AG04449 (cell line): ENCODE measurements around the gene FEM1B.

Experiments
- CTCF ChIA-PET: fragments of 350-600 bp; formaldehyde crosslinking; extraction: SDS; loops from one replicate; lab custom pipeline; 2021; ENCODE audit warnings: antibody characterized with exemption; lab: Yijun Ruan, JAX
- POLR2A ChIA-PET: fragments of 400-600, 350-600 bp; formaldehyde crosslinking; extraction: SDS; loops from one replicate; lab custom pipeline; 2020; ENCODE audit warnings: antibody characterized with exemption, inconsistent platforms; lab: Yijun Ruan, JAX
- DNase-seq: peaks from one replicate; pipeline ENCODE4 v3.0.0-alpha.2; 2010; ENCODE audit warnings: low read depth, low spot score
- H3K4me3 ChIP-seq: 2 replicates; pipeline ENCODE4 v1.5.1; 2011; ENCODE audit warnings: low read depth, mild to moderate bottlenecking, control low read depth, low read length
- TF ChIP-seq, protein P1 (sequence below): IDR thresholded peaks from one replicate; pipeline ENCODE4 v1.5.1; 2011; ENCODE audit warnings: mild to moderate bottlenecking, moderate library complexity, low read length, control low read depth, inconsistent platforms; ENCODE audit not compliant: insufficient read depth; ENCODE audit errors: missing control alignments

FEM1B gene

DNA sequence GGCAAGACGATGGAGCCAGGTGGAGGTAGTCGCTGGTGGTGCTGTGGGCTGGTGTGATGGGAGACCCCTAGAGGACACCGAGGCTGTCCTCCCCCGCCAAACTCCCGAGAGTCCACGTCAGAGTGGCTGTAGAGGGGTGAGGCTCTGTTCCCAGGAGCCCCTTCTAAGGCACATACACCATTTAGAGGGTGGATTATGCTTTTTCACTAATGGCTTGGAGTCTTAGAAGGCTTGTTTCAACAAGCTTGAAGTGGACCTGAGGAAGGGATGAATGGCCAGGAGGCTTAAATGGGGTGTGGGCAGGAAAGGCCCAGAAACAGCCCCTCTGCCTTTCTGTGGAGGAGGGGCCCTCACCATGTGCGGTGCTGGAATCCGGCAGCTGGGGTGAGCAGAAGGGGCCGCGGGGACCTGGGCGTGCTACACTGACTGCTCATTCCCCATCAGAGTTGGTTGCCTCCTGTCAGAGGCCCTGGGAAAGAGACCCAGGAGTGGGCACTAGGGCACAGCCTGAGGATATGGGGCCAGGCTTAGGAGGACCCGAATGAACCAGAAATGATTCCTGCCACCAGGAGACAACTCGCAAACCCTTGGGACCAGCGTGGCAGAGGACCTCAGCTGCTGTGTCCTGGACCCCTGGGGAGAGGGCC, 66.2 kb downstream of the FEM1B start:
- TF ChIP-seq, protein P1, sequence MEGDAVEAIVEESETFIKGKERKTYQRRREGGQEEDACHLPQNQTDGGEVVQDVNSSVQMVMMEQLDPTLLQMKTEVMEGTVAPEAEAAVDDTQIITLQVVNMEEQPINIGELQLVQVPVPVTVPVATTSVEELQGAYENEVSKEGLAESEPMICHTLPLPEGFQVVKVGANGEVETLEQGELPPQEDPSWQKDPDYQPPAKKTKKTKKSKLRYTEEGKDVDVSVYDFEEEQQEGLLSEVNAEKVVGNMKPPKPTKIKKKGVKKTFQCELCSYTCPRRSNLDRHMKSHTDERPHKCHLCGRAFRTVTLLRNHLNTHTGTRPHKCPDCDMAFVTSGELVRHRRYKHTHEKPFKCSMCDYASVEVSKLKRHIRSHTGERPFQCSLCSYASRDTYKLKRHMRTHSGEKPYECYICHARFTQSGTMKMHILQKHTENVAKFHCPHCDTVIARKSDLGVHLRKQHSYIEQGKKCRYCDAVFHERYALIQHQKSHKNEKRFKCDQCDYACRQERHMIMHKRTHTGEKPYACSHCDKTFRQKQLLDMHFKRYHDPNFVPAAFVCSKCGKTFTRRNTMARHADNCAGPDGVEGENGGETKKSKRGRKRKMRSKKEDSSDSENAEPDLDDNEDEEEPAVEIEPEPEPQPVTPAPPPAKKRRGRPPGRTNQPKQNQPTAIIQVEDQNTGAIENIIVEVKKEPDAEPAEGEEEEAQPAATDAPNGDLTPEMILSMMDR: no peak
- ChIA-PET POLR2A (no interaction called here), CTCF (interaction anchor here (0.9 to 1.5 kb wide), 7 partner anchors 8 to 331 kb away, joined by 3 to 5 read pairs (median 3); no protein-coding TSS in a partner anchor)
- DNase-seq: no peak
- H3K4me3 ChIP-seq: no peak overlapping the region

DNA sequence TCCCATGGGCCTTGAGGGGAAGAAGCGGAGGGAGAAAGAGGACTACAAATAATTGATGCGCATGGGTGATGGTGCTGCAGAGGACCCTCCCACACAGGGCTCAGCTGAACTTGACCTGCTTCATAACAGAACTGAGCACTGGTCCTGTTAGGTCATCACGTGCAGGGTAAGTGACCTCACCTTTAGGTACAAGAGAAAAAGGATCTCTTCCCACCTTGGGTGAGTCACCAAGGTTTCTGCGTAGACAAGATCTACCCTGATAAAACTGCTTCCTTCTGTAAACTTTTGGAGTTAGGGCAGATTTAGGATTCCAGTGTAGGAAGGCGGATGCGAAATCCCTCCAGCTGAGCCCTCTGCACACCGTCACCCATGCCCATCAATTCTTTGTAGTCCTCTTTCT, 67.1 kb downstream of the FEM1B start:
- no peak for DNase-seq
- TF ChIP-seq, protein P1: no peak
- no peak overlapping the region for H3K4me3 ChIP-seq
- POLR2A ChIA-PET: no interaction called here
- CTCF ChIA-PET: interaction anchor here (0.8 to 1.5 kb wide), 4 partner anchors 10 to 330 kb away, joined by 3 to 5 read pairs (median 4); no protein-coding TSS in a partner anchor
